ENCODE data around the gene MMEL1.

GRCh38 chr1:2633936-2634491 is 1.2 kb upstream of the MMEL1 start:
- TF ChIP-seq EZH2phosphoT487 (IDR thresholded peaks at IDR 0.05; ENCODE audit: borderline replicate concordance, low read depth, low read length) (no peak), CTCF (conservative IDR thresholded peaks at IDR 0.05; ENCODE audit: low read length) (no peak)

Measured in OCI-LY7 (cell line).